Thyroid gland (tissue), 4 donors: ENCODE data around the gene MARK3.

ENCODE experiments used
- POLR2A ChIP-seq, 2 donors: fragments of 450-650 bp; IDR thresholded peaks; one replicate each; pipeline ENCODE4 v1.6.1; 2017; ENCODE audit warnings: antibody characterized with exemption in 2 of 2, mild to moderate bottlenecking in 2 of 2, moderate library complexity in 1 of 2
- TF ChIP-seq, protein P1 (sequence below), 6 experiments: fragments of 200-600 bp in 3 of 6; fragments of 450-650 bp in 3 of 6; sonication (generic) in 3 of 6; IDR thresholded peaks; one replicate each; pipeline ENCODE4 v1.5.1; 2016 to 2019; ENCODE audit warnings: antibody characterized with exemption in 6 of 6, mild to moderate bottlenecking in 2 of 6, inconsistent platforms in 1 of 6, moderate library complexity in 1 of 6

DNA sequence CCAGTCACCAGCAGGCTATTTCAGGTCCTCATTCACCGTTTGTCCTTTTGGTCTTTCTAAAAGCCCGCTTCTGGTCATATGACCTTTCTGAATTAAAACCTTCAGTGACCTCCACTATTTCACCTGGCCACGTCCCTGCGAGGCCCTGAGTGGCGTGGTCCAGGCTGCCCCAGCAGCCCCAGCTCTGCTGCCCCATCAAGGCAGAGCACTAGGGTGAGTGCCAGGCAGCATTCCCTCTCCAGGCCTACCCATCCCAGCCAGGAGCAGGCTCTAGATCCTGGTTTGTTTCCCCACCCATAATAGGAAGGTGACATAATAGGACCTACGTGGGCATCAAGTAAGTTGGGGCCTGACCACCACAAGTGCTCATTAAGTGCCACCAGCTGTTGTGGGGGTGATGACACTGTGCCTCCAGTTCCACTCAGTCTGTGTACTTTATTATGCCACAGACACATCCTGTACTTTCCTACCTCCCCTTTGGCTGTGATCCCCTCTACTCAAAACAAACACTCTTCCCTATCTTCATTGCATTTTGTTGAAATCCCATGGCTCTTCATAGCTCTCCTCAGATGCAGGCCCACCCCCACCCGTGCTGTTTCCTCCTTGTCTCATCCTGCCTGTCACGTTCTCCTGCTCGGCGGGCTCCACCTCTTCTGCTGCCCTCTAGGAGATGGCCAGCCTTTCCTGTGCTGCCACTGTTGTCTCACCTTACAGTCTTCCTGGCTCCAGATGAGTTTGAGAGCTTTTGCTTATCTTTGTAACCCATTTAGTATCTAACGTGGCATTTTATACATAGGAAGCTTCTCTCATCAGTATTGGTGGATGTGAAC is 116.0 kb downstream of the MARK3 start:
- no peak for TF ChIP-seq POLR2A (IDR thresholded peaks at IDR 0.05)
- TF ChIP-seq, protein P1, sequence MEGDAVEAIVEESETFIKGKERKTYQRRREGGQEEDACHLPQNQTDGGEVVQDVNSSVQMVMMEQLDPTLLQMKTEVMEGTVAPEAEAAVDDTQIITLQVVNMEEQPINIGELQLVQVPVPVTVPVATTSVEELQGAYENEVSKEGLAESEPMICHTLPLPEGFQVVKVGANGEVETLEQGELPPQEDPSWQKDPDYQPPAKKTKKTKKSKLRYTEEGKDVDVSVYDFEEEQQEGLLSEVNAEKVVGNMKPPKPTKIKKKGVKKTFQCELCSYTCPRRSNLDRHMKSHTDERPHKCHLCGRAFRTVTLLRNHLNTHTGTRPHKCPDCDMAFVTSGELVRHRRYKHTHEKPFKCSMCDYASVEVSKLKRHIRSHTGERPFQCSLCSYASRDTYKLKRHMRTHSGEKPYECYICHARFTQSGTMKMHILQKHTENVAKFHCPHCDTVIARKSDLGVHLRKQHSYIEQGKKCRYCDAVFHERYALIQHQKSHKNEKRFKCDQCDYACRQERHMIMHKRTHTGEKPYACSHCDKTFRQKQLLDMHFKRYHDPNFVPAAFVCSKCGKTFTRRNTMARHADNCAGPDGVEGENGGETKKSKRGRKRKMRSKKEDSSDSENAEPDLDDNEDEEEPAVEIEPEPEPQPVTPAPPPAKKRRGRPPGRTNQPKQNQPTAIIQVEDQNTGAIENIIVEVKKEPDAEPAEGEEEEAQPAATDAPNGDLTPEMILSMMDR (IDR thresholded peaks at IDR 0.05): no peak
